ENCODE data around the gene SERPINA5. TPM values are rescaled to one million over a fixed set of nuclear protein-coding genes. Genes with fewer than 3 reads are reported as not detected.

The SERPINA5 gene
- total RNA-seq, 1 experiment from 2014 or later, result 3.0 TPM

DNA sequence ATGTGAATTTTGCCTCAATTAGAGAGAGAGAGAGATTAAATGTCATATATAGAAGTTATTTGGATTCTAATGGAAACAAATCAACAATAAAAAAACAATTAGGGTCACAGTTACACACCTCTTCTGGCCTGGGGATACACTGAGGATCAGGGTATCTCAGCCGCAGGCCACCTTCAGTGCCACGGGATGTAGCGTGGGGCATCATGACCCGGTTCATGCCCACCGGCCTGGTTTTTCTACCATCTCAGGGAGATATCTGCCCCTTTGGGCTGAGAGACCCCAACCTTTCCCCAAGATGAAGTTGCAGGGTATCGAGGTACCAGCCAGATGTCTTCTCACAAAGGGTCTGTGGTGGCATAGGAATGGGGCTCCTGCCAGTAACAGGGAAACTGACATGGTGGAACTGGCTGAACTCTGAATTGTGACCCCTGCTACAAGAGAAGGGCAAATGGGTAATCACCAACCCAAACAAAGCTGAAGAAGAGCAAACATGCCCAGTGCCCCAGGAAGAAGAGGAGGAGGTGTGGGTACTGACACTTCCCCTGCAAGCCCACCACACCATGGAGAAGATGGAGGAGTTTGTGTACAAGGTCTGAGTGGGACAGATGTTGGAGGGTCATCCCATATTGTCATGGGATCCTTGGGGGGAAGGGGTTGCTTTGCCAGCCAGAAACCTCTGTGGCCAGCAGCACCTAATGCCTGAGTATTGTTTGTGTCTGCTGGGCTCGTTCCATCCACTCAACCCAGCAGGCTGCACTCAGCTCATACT is 50.5 kb downstream of the SERPINA5 start:
- ATAC-seq (no peak), DNase-seq (ENCODE audit: low read depth, low spot score) (no peak)
- TF ChIP-seq ZBTB33 (IDR thresholded peaks at IDR 0.05; ENCODE audit: extremely low read depth, insufficient replicate concordance, low read length) (no peak), SRF (IDR thresholded peaks at IDR 0.05; ENCODE audit: low read depth) (no peak), CBX3 (IDR thresholded peaks at IDR 0.05; ENCODE audit: low read depth) (no peak), POLR2AphosphoS5 (IDR thresholded peaks at IDR 0.05; ENCODE audit: low read depth, low read length) (no peak), CEBPB (IDR thresholded peaks at IDR 0.05; ENCODE audit: low read depth) (no peak), EGR1 (IDR thresholded peaks at IDR 0.05; ENCODE audit: low read depth) (no peak), RAD21 (IDR thresholded peaks at IDR 0.05; ENCODE audit: low read depth) (no peak), SP1 (IDR thresholded peaks at IDR 0.05; ENCODE audit: low read depth) (no peak)
- Histone ChIP-seq H3K4me1 (ENCODE audit: control insufficient read depth in 1 of 2, insufficient read depth in 2 of 2, low read length in 2 of 2) (no peaks in the 10 kb centered on the region), H3K4me3 (replicated peaks in 1 of 2; ENCODE audit: low read depth in 1 of 2, low read length in 2 of 2) (no peak overlapping the region), H3K36me3 (ENCODE audit: control insufficient read depth in 1 of 2, insufficient read depth in 2 of 2, low read length in 2 of 2) (no peaks in the 10 kb centered on the region), H3K9me3 (ENCODE audit: control insufficient read depth in 1 of 2, insufficient read depth in 1 of 2, low read depth in 1 of 2, low read length in 2 of 2) (no peaks in the 10 kb centered on the region), H2AFZ (ENCODE audit: low read depth, low read length, poor library complexity, severe bottlenecking) (no peak overlapping the region), H3K27ac (ENCODE audit: low read depth, low read length) (no peak overlapping the region), H3K9me2 (ENCODE audit: insufficient read depth) (no peaks in the 10 kb centered on the region), H3K27me3 (ENCODE audit: insufficient read depth, low read length) (peaks cover 24% of the 10 kb centered on the region; the same call in 1 of the 2 replicates), H3K4me2 (ENCODE audit: low read length) (no peak overlapping the region), H3K9ac (ENCODE audit: low read length) (no peak overlapping the region), H3K79me2 (ENCODE audit: insufficient read depth, low read length) (no peaks in the 10 kb centered on the region), H4K20me1 (ENCODE audit: insufficient read depth) (no peaks in the 10 kb centered on the region)
- ChIA-PET POLR2A (no interaction called here), RAD21 (ENCODE audit: low non-redundant PET in 1 of 2, low total read pairs in 2 of 2, uncharacterized antibody in 2 of 2, unreplicated experiment in 2 of 2) (no interaction called here), CTCF (no interaction called here)
- intact Hi-C loops (cut with micrococcal nuclease), result no loop called here
- BruUV-seq (replicated peaks), result no TSS peak

DNA sequence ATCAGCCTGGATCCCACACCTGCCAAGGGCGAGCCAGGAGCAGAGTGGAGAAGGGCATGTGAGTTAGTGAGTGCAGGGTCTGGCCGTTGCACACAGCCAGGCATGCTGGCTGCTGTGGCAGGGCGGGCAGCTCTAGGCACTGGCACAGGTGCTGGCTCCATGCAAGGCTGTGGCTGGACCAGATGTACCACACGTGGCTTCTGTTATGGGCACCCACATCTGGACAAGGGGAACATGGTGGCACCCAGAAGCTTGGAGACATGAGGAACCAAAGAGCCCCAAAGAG is 51.0 kb downstream of the SERPINA5 start:
- no peaks in the 10 kb centered on the region for H3K9me3 ChIP-seq (ENCODE audit: control insufficient read depth in 1 of 2, insufficient read depth in 1 of 2, low read depth in 1 of 2, low read length in 2 of 2)
- H3K4me3 ChIP-seq (replicated peaks in 1 of 2; ENCODE audit: low read depth in 1 of 2, low read length in 2 of 2), result no peak overlapping the region
- H3K4me1 ChIP-seq (ENCODE audit: control insufficient read depth in 1 of 2, insufficient read depth in 2 of 2, low read length in 2 of 2), result no peaks in the 10 kb centered on the region
- no TSS peak for BruUV-seq (replicated peaks)
- no peaks in the 10 kb centered on the region for H4K20me1 ChIP-seq (ENCODE audit: insufficient read depth)
- no peaks in the 10 kb centered on the region for H3K9me2 ChIP-seq (ENCODE audit: insufficient read depth)
- H3K79me2 ChIP-seq (ENCODE audit: insufficient read depth, low read length), result no peaks in the 10 kb centered on the region
- ChIA-PET RAD21 (ENCODE audit: low non-redundant PET in 1 of 2, low total read pairs in 2 of 2, uncharacterized antibody in 2 of 2, unreplicated experiment in 2 of 2) (no interaction called here), POLR2A (no interaction called here), CTCF (no interaction called here)
- H3K4me2 ChIP-seq (ENCODE audit: low read length), result no peak overlapping the region
- no peak overlapping the region for H3K27ac ChIP-seq (ENCODE audit: low read depth, low read length)
- no peak overlapping the region for H3K9ac ChIP-seq (ENCODE audit: low read length)
- intact Hi-C loops (cut with micrococcal nuclease), result no loop called here
- ATAC-seq (no peak), DNase-seq (ENCODE audit: low read depth, low spot score) (no peak)
- peaks cover 24% of the 10 kb centered on the region; the same call in 1 of the 2 replicates for H3K27me3 ChIP-seq (ENCODE audit: insufficient read depth, low read length)
- TF ChIP-seq CEBPB (IDR thresholded peaks at IDR 0.05; ENCODE audit: low read depth) (no peak), RAD21 (IDR thresholded peaks at IDR 0.05; ENCODE audit: low read depth) (no peak), ELF1 (IDR thresholded peaks at IDR 0.05; ENCODE audit: borderline replicate concordance, low read depth) (no peak), ZNF274 (IDR thresholded peaks at IDR 0.05; ENCODE audit: low read depth, low read length) (no peak), SIN3A (IDR thresholded peaks at IDR 0.05; ENCODE audit: low read depth) (no peak), POLR2AphosphoS5 (IDR thresholded peaks at IDR 0.05; ENCODE audit: low read depth, low read length) (no peak), FOSL1 (IDR thresholded peaks at IDR 0.05; ENCODE audit: low read depth) (no peak), JUND (IDR thresholded peaks at IDR 0.05) (no peak)
- TF ChIP-seq, protein P1, sequence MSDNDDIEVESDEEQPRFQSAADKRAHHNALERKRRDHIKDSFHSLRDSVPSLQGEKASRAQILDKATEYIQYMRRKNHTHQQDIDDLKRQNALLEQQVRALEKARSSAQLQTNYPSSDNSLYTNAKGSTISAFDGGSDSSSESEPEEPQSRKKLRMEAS (IDR thresholded peaks at IDR 0.05), result no peak
- no peak overlapping the region for H2AFZ ChIP-seq (ENCODE audit: low read depth, low read length, poor library complexity, severe bottlenecking)
- H3K36me3 ChIP-seq (ENCODE audit: control insufficient read depth in 1 of 2, insufficient read depth in 2 of 2, low read length in 2 of 2), result no peaks in the 10 kb centered on the region
